HEK293 (cell line): ENCODE results near the gene ANKFN1.
A peak's percentile ranks its signal among the peaks of the same experiment; 100 is the strongest.

Source experiments
- CTCF ChIA-PET: fragments of 350-600 bp; formaldehyde crosslinking; extraction: SDS; loops from one replicate; lab custom pipeline; 2021; ENCODE audit warnings: antibody characterized with exemption; lab: Yijun Ruan, JAX
- POLR2A ChIA-PET: fragments of 300-600 bp; formaldehyde crosslinking; extraction: SDS; loops from one replicate; lab custom pipeline; 2020; ENCODE audit warnings: antibody characterized with exemption, inconsistent platforms; lab: Yijun Ruan, JAX
- H3K27ac ChIP-seq: fragments of 200-500 bp; sonication (Bioruptor generic); 2 replicates; pipeline ENCODE4 v1.5.1; 2014; ENCODE audit warnings: low read depth, low read length, control low read depth, inconsistent platforms; ENCODE audit errors: extremely low read depth
- H3K36me3 ChIP-seq, 2 experiments: fragments of 200-500 bp in 1 of 2; sonication (Bioruptor generic) in 1 of 2; 1 replicate in 1 of 2; 2 replicates in 1 of 2; pipeline ENCODE4 v1.5.1; 2014 to 2017; ENCODE audit warnings: inconsistent platforms in 2 of 2, low read length in 2 of 2; ENCODE audit not compliant: control insufficient read depth in 2 of 2, insufficient read depth in 1 of 2
- H3K4me1 ChIP-seq: fragments of 200-500 bp; sonication (Bioruptor generic); 2 replicates; pipeline ENCODE4 v1.5.1; 2014; ENCODE audit warnings: mild to moderate bottlenecking, low read length, inconsistent platforms; ENCODE audit not compliant: control insufficient read depth, insufficient read depth
- H3K4me3 ChIP-seq: 2 replicates; pipeline ENCODE4 v1.5.1; 2011; ENCODE audit warnings: low read depth, mild to moderate bottlenecking, control low read depth, low read length, moderate library complexity
- H3K9me3 ChIP-seq: fragments of 200-500 bp; sonication (Bioruptor generic); 2 replicates; pipeline ENCODE4 v1.5.1; 2014; ENCODE audit warnings: low read depth, low read length, inconsistent platforms; ENCODE audit not compliant: control insufficient read depth, insufficient read depth
- FEZF1 ChIP-seq: fragments of 450-650 bp; formaldehyde crosslinking; IDR thresholded peaks from 2 replicates; pipeline ENCODE4 v1.5.1; 2016; ENCODE audit warnings: missing biosample characterization, missing genetic modification characterization
- GFI1B ChIP-seq: fragments of 450-650 bp; formaldehyde crosslinking; IDR thresholded peaks from 2 replicates; pipeline ENCODE4 v1.5.1; 2016; ENCODE audit warnings: missing biosample characterization, missing genetic modification characterization
- RBAK ChIP-seq: fragments of 450-650 bp; formaldehyde crosslinking; IDR thresholded peaks from 2 replicates; pipeline ENCODE4 v1.5.1; 2016; ENCODE audit warnings: missing biosample characterization, missing genetic modification characterization
- SALL2 ChIP-seq: fragments of 450-650 bp; formaldehyde crosslinking; IDR thresholded peaks from 2 replicates; pipeline ENCODE4 v1.5.0; 2017; ENCODE audit warnings: missing biosample characterization, mild to moderate bottlenecking, missing genetic modification characterization, borderline replicate concordance
- ZBTB21 ChIP-seq: fragments of 450-650 bp; formaldehyde crosslinking; IDR thresholded peaks from 2 replicates; pipeline ENCODE4 v1.5.1; 2017; ENCODE audit warnings: missing biosample characterization, missing genetic modification characterization
- ZIC2 ChIP-seq: fragments of 450-650 bp; formaldehyde crosslinking; IDR thresholded peaks from 2 replicates; pipeline ENCODE4 v1.5.1; 2016; ENCODE audit warnings: missing biosample characterization, missing genetic modification characterization
- ZNF133 ChIP-seq: fragments of 450-650 bp; formaldehyde crosslinking; IDR thresholded peaks from 2 replicates; pipeline ENCODE4 v1.5.1; 2016; ENCODE audit warnings: missing biosample characterization, missing genetic modification characterization
- ZNF148 ChIP-seq: fragments of 450-650 bp; formaldehyde crosslinking; IDR thresholded peaks from 2 replicates; pipeline ENCODE4 v1.5.0; 2017; ENCODE audit warnings: missing biosample characterization, missing genetic modification characterization, borderline replicate concordance
- ZNF184 ChIP-seq: fragments of 450-650 bp; IDR thresholded peaks from 2 replicates; pipeline ENCODE4 v1.5.1; 2018; ENCODE audit warnings: missing biosample characterization, mild to moderate bottlenecking, missing genetic modification characterization
- ZNF19 ChIP-seq: fragments of 450-650 bp; formaldehyde crosslinking; IDR thresholded peaks from 2 replicates; pipeline ENCODE4; 2016; ENCODE audit warnings: missing biosample characterization, missing genetic modification characterization, low read depth
- ZNF211 ChIP-seq: fragments of 450-650 bp; formaldehyde crosslinking; IDR thresholded peaks from 2 replicates; pipeline ENCODE4 v1.5.1; 2016; ENCODE audit warnings: low read depth, missing biosample characterization, missing genetic modification characterization
- ZNF513 ChIP-seq: fragments of 450-650 bp; IDR thresholded peaks from 2 replicates; pipeline ENCODE4 v1.5.1; 2018; ENCODE audit warnings: missing biosample characterization, missing genetic modification characterization
- ZNF571 ChIP-seq: fragments of 450-650 bp; formaldehyde crosslinking; IDR thresholded peaks from 2 replicates; pipeline ENCODE4 v1.5.0; 2017; ENCODE audit warnings: missing biosample characterization, missing genetic modification characterization
- ZNF580 ChIP-seq: fragments of 450-650 bp; formaldehyde crosslinking; IDR thresholded peaks from 2 replicates; pipeline ENCODE4 v1.5.1; 2016; ENCODE audit warnings: missing biosample characterization, missing genetic modification characterization
- ZNF654 ChIP-seq: fragments of 450-650 bp; formaldehyde crosslinking; IDR thresholded peaks from 2 replicates; pipeline ENCODE4 v1.5.1; 2016; ENCODE audit warnings: low read depth, missing biosample characterization, missing genetic modification characterization
- ZNF660 ChIP-seq: fragments of 450-650 bp; IDR thresholded peaks from 2 replicates; pipeline ENCODE4 v1.5.1; 2018; ENCODE audit warnings: missing biosample characterization, mild to moderate bottlenecking, missing genetic modification characterization
- ZNF776 ChIP-seq: fragments of 450-650 bp; formaldehyde crosslinking; IDR thresholded peaks from 2 replicates; pipeline ENCODE4 v1.5.0; 2017; ENCODE audit warnings: missing biosample characterization, missing genetic modification characterization, borderline replicate concordance
- ZNF785 ChIP-seq: fragments of 450-650 bp; formaldehyde crosslinking; IDR thresholded peaks from 2 replicates; pipeline ENCODE4 v1.5.1; 2016; ENCODE audit warnings: missing biosample characterization, missing genetic modification characterization
- TF ChIP-seq, protein P1 (sequence below): fragments of 450-650 bp; formaldehyde crosslinking; conservative IDR thresholded peaks from 2 replicates; pipeline ENCODE4 v1.5.1; 2016; ENCODE audit warnings: low read depth, missing biosample characterization, missing genetic modification characterization
- TF ChIP-seq, protein P2 (sequence below): fragments of 450-650 bp; formaldehyde crosslinking; IDR thresholded peaks from 2 replicates; pipeline ENCODE4 v1.5.1; 2016; ENCODE audit warnings: missing biosample characterization, missing genetic modification characterization

Gene ANKFN1

DNA sequence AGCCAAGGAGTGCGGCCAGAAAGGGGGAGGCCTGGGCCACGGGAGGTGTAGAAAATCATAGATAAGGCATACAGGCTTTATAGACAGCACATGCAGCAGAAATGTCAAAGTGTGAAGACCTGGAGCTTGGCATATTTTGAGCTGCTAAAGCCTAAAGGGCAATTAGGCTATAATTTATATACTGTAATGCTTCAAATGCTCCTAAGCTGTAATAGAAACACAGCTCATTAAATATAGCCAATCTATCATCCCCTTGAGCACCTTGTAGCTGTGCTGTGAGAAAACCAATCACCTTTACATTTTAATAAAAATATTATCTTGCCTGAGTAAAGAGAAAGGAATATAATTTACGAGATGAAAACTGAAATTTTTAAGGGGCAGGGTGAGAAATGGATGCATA lies 342.3 kb downstream of the ANKFN1 start:
- Histone ChIP-seq H3K36me3 (no peaks in the 10 kb centered on the region), H3K27ac (no peak overlapping the region), H3K4me3 (no peak overlapping the region)
- CTCF ChIA-PET = interaction anchor here (0.5 to 6.3 kb wide), 5 partner anchors 13 to 370 kb away, joined by 3 to 47 read pairs (median 3); no protein-coding TSS in a partner anchor
- no peak for TF ChIP-seq ZNF580 (tag by site-specific recombination)
- no peak for TF ChIP-seq ZNF184 (tag by site-specific recombination)
- no peak for TF ChIP-seq FEZF1 (tag by site-specific recombination)
- TF ChIP-seq ZNF211 (tag by site-specific recombination) = no peak
- no peak for TF ChIP-seq ZNF785 (tag by site-specific recombination)
- TF ChIP-seq RBAK (tag by site-specific recombination) = no peak
- no peak for TF ChIP-seq ZIC2 (tag by site-specific recombination)
- no peak for TF ChIP-seq SALL2 (tag by site-specific recombination)
- TF ChIP-seq ZNF19 (tag by site-specific recombination) = no peak
- TF ChIP-seq, protein P1, sequence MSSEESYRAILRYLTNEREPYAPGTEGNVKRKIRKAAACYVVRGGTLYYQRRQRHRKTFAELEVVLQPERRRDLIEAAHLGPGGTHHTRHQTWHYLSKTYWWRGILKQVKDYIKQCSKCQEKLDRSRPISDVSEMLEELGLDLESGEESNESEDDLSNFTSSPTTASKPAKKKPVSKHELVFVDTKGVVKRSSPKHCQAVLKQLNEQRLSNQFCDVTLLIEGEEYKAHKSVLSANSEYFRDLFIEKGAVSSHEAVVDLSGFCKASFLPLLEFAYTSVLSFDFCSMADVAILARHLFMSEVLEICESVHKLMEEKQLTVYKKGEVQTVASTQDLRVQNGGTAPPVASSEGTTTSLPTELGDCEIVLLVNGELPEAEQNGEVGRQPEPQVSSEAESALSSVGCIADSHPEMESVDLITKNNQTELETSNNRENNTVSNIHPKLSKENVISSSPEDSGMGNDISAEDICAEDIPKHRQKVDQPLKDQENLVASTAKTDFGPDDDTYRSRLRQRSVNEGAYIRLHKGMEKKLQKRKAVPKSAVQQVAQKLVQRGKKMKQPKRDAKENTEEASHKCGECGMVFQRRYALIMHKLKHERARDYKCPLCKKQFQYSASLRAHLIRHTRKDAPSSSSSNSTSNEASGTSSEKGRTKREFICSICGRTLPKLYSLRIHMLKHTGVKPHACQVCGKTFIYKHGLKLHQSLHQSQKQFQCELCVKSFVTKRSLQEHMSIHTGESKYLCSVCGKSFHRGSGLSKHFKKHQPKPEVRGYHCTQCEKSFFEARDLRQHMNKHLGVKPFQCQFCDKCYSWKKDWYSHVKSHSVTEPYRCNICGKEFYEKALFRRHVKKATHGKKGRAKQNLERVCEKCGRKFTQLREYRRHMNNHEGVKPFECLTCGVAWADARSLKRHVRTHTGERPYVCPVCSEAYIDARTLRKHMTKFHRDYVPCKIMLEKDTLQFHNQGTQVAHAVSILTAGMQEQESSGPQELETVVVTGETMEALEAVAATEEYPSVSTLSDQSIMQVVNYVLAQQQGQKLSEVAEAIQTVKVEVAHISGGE = no peak
- TF ChIP-seq, all 188 proteins: peak for 0
- Histone ChIP-seq H3K4me1 (no peaks in the 10 kb centered on the region), H3K9me3 (no peaks in the 10 kb centered on the region)
- POLR2A ChIA-PET = interaction anchor here (0.7 kb wide), 1 partner anchor 19 kb away, joined by 3 read pairs; no protein-coding TSS in a partner anchor

DNA sequence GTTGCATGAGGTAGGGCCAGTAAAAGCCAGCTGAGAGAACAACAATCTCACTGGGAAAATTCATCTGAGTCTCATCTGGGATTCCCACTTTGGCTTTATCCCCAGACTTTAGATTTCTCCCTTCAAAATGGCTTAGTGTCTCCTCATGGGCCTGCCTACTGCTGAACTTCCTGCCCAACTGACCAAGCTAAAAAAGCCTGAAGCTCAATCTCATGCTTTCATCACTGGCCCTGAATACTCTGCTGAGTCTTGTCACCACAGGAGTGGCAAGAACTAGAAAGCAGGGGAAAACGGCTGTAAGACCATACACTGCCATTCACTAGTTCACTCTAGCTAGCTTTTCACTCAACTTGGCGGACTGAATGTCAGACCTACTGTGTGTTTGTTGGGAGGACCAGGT lies 343.9 kb downstream of the ANKFN1 start:
- no peaks in the 10 kb centered on the region for H3K9me3 ChIP-seq
- POLR2A ChIA-PET = no interaction called here
- CTCF ChIA-PET = interaction anchor here (0.6 to 6.3 kb wide), 8 partner anchors 12 to 370 kb away, joined by 3 to 142 read pairs (median 6); no protein-coding TSS in a partner anchor
- H3K4me1 ChIP-seq = no peaks in the 10 kb centered on the region
- no peak overlapping the region for H3K27ac ChIP-seq
- H3K4me3 ChIP-seq = no peak overlapping the region
- TF ChIP-seq, protein P2, sequence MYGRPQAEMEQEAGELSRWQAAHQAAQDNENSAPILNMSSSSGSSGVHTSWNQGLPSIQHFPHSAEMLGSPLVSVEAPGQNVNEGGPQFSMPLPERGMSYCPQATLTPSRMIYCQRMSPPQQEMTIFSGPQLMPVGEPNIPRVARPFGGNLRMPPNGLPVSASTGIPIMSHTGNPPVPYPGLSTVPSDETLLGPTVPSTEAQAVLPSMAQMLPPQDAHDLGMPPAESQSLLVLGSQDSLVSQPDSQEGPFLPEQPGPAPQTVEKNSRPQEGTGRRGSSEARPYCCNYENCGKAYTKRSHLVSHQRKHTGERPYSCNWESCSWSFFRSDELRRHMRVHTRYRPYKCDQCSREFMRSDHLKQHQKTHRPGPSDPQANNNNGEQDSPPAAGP (tag by site-specific recombination) = no peak
- no peak for TF ChIP-seq ZBTB21 (tag by site-specific recombination)
- TF ChIP-seq ZNF148 = no peak
- TF ChIP-seq, all 188 proteins: peak for 0
- no peaks in the 10 kb centered on the region for H3K36me3 ChIP-seq

DNA sequence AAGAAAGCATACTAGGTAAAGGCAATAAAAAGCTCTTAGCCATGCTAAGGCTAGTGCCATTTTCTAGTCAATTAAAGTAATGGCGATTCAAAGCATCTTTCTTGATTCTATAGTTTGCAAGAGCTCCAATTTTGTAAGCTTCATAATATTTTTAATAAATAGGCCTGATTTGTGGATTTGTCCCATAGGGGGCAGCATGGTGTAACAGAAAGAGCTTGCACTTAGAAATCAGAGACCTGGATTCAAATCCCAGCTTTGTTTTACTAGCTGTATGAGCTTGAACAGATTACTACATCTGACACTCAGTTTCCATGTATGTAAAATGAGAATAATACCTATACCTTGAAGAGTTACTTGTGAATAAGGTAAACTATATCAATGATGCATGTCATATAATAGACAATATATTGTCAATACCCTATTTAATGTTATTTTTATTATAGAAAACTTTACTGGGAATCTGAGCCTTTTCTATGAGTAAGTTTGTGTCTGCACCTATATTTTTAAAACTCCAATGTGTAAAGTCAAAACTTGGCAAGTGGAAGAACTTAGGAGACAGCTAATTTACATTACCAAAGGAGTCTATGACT lies 346.6 kb downstream of the ANKFN1 start:
- POLR2A ChIA-PET = interaction anchor here (0.6 to 1.0 kb wide), 2 partner anchors 187 to 216 kb away, joined by 4 to 10 read pairs; no protein-coding TSS in a partner anchor
- Histone ChIP-seq H3K4me1 (no peaks in the 10 kb centered on the region), H3K36me3 (no peaks in the 10 kb centered on the region), H3K4me3 (no peak overlapping the region), H3K27ac (no peak overlapping the region), H3K9me3 (no peaks in the 10 kb centered on the region)
- TF ChIP-seq ZNF660 (tag by site-specific recombination) (peak; percentile 36; the same call in 1 of the 2 replicates), ZNF776 (tag by site-specific recombination) (no peak), ZNF654 (tag by site-specific recombination) (peak; percentile 63), ZNF571 (tag by site-specific recombination) (no peak), ZNF580 (tag by site-specific recombination) (no peak), ZNF513 (tag by site-specific recombination) (no peak), GFI1B (tag by site-specific recombination) (0 out of 2 replicates have a peak, but pooled peaks have one; percentile 32), ZNF133 (tag by site-specific recombination) (no peak), ZNF785 (tag by site-specific recombination) (no peak)
- CTCF ChIA-PET = interaction anchor here (0.6 to 6.3 kb wide), 63 partner anchors 9 to 986 kb away, joined by 3 to 142 read pairs (median 5); partner anchors contain the start of gene NOG
